ENCODE measurements around the gene LUC7L.

The LUC7L gene

DNA sequence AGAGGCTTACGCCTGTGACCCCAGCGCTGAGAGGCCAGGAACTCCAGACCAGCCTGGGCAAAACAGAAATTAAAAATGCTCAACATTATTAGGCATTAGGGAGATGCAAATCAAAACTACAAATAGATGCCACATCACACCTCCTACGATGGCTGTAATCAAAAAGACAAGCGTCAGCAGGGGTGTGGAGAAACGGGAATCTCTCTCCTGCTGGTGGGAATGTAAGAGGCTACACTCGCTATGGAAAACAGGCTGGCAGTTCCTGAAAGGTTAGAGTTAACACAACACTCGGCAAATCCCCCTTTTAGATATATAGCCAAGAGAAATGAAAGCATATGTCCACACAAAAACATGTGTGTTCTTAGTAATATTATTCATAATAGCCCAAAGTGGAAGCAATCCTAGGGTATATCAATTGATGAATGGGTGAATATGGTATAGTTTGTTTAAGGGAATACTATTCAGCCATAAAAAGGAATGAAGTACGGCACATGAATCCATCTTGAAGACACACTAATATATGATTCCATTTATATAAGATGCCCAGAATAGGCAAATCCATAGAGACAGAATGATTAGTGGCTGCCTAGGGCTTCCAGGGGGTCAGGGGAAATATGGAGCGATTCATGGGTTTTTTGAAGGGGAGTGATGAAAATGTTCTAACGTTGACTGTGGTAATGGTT, 88.9 kb downstream of the LUC7L start:
- no peak for DNase-seq (ENCODE audit: low read depth)

Data from stimulated activated CD8-positive, alpha-beta memory T cell treated with anti-CD3 and anti-CD28 coated beads, Interleukin-15, amount 100 ng/mL, for 24 hours (primary cell).